Right lobe of liver (tissue), 6 donors: ENCODE measurements around the gene RFX3. TPM values are rescaled to one million over a fixed set of nuclear protein-coding genes. Genes with fewer than 3 reads are reported as not detected.
"Not testable (repeated sequence)": the region's sequence is repeated elsewhere in the genome, so short reads cannot be mapped to it uniquely, and the experiment has no call there.

Source experiments
- ATAC-seq, 4 donors: fragments of 200-7000 bp; cut with Tn5 transposase; one replicate each; pipeline ENCODE4 v1.9.1; 2020; ENCODE audit warnings: mild to moderate bottlenecking in 4 of 4, moderate library complexity in 4 of 4
- DNase-seq, 3 donors: peaks; one replicate each; pipeline ENCODE4 v3.0.0-alpha.2; 2020
- H3K27ac ChIP-seq, 3 donors: fragments of 200-600 bp; one replicate each; pipeline ENCODE4 v1.8.0; 2022
- H3K27me3 ChIP-seq, 2 donors: fragments of 200-600 bp; one replicate each; pipeline ENCODE4 v1.8.0; 2022
- H3K36me3 ChIP-seq, 4 donors: fragments of 200-600 bp; sonication (generic) in 1 of 4; one replicate each; pipeline versions ENCODE4 v1.5.1 to v1.8.0; 2017 to 2022; ENCODE audit warnings: control low read depth in 1 of 4
- H3K4me1 ChIP-seq, 4 donors: fragments of 200-600 bp; sonication (generic) in 1 of 4; one replicate each; pipeline versions ENCODE4 v1.5.1 to v1.8.0; 2017 to 2022; ENCODE audit warnings: control low read depth in 1 of 4
- H3K4me3 ChIP-seq, 3 donors: fragments of 200-600 bp; one replicate each; pipeline ENCODE4 v1.8.0; 2022
- H3K9me3 ChIP-seq, 4 donors: fragments of 200-600 bp; sonication (generic) in 1 of 4; one replicate each; pipeline versions ENCODE4 v1.5.1 to v1.8.0; 2017 to 2022; ENCODE audit warnings: control low read depth in 1 of 4
- POLR2A ChIP-seq: fragments of 450-650 bp; IDR thresholded peaks from one replicate; pipeline ENCODE4 v1.6.1; 2017; ENCODE audit warnings: antibody characterized with exemption, mild to moderate bottlenecking
- WGBS: methylation state at CpG from one replicate; pipeline ENCODE4 v1.1.6; 2018; ENCODE audit warnings: low coverage, low lambda C conversion rate; ENCODE audit not compliant: insufficient coverage; ENCODE audit errors: missing lambda C conversion rate; 5-methylcytosine and 5-hydroxymethylcytosine counted together
- intact Hi-C, 2 donors: fragments of 100-400 bp; cut with DNase I; formaldehyde crosslinking; loops; one replicate each; pipeline versions ENCODE4 v1.11.2 to v1.14.1; 2022
- total RNA-seq, 6 experiments: library from RNA; depleted of rRNA in 2 of 6; stranded (reverse); fragments of >200 nt in 2 of 6; fragmentation: NEBNext Ultra II Directional in 3 of 6; extraction: Animal tissue kit (Norgen Biotek cat#: 25700) in 3 of 6; gene quantifications; one replicate each; pipeline versions ENCODE4 v1.1.0 to v1.2.4, GENCODE V29; 2016 to 2023
- TF ChIP-seq, protein P1 (sequence below), 4 donors: fragments of 200-600 bp in 3 of 4; fragments of 450-650 bp in 1 of 4; IDR thresholded peaks; one replicate each; pipeline versions ENCODE4 v1.5.1 to v1.8.0; 2016 to 2022; ENCODE audit warnings: antibody characterized with exemption in 4 of 4, mild to moderate bottlenecking in 2 of 4
- donor health status: DM: no; HTN: yes; CAD: no.
- donor health status: DM: no; HTN: no; CAD: no.
- donor health status: DM: no; HTN: no; CAD: no.
- donor health status: DM: no; HTN: yes; CAD: no.
- donor health status: DM: no; HTN: yes; CAD: no.

The RFX3 gene
- total RNA-seq, 6 experiments from 2014 or later, result 1.4 to 2.5 (median 1.8) TPM

- Histone ChIP-seq H3K36me3 (no peaks in the 10 kb centered on the region), H3K4me3 (no peak overlapping the region), H3K27ac (no peak overlapping the region), H3K27me3 (no peaks in the 10 kb centered on the region), H3K9me3 (no peaks in the 10 kb centered on the region), H3K4me1 (no peaks in the 10 kb centered on the region)
- intact Hi-C loops, result no loop called here
- no peak for TF ChIP-seq POLR2A
- TF ChIP-seq, protein P1, sequence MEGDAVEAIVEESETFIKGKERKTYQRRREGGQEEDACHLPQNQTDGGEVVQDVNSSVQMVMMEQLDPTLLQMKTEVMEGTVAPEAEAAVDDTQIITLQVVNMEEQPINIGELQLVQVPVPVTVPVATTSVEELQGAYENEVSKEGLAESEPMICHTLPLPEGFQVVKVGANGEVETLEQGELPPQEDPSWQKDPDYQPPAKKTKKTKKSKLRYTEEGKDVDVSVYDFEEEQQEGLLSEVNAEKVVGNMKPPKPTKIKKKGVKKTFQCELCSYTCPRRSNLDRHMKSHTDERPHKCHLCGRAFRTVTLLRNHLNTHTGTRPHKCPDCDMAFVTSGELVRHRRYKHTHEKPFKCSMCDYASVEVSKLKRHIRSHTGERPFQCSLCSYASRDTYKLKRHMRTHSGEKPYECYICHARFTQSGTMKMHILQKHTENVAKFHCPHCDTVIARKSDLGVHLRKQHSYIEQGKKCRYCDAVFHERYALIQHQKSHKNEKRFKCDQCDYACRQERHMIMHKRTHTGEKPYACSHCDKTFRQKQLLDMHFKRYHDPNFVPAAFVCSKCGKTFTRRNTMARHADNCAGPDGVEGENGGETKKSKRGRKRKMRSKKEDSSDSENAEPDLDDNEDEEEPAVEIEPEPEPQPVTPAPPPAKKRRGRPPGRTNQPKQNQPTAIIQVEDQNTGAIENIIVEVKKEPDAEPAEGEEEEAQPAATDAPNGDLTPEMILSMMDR (IDR thresholded peaks at IDR 0.05), result no peak
- ATAC-seq, result no peak
- DNase-seq, result no peak
- WGBS, result 73% methylated on average over 4 of the region's 4 CpGs
These were observed 204.6 kb downstream of the RFX3 start for GRCh38 chr9:3321186-3321585.

GRCh38 chr9:3312595-3312994, 213.2 kb downstream of the RFX3 start:
- H3K4me3 ChIP-seq, H3K4me1 ChIP-seq, H3K36me3 ChIP-seq, H3K27ac ChIP-seq, H3K27me3 ChIP-seq, intact Hi-C loops, ATAC-seq, H3K9me3 ChIP-seq, DNase-seq: not testable (repeated sequence)
- WGBS, result 96% methylated on average over 3 of the region's 9 CpGs

- DNase-seq (no peak), ATAC-seq (no peak)
- Histone ChIP-seq H3K4me3 (no peak overlapping the region), H3K27ac (no peak overlapping the region), H3K9me3 (no peaks in the 10 kb centered on the region), H3K36me3 (no peaks in the 10 kb centered on the region), H3K27me3 (no peaks in the 10 kb centered on the region), H3K4me1 (no peaks in the 10 kb centered on the region)
- no peak for TF ChIP-seq POLR2A
- TF ChIP-seq, protein P1 (IDR thresholded peaks at IDR 0.05), result no peak
- 100% methylated on average over 2 of the region's 2 CpGs for WGBS
- intact Hi-C loops, result no loop called here
These were observed 217.2 kb downstream of the RFX3 start for GRCh38 chr9:3308609-3309008.

DNA sequence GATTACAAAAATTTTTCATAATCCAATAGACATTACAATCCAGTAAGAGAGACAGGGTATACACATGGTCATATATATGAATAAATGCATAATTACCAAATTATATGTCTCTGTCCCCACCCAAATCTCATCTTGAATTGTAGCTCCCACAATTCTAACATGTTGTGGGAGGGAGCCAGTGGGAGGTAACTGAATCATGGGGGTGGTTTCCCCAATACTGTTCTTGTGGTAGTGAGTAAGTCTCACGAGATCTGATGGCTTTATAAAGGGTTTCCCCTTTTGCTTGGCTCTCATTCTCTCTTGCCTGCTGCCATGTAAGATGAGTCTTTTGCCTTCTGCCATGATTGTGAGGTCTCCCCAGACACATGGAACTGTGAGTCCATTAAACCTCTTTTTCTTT, 221.4 kb downstream of the RFX3 start:
- intact Hi-C loops, H3K27me3 ChIP-seq, H3K27ac ChIP-seq, H3K4me3 ChIP-seq, H3K4me1 ChIP-seq, DNase-seq, ATAC-seq, H3K9me3 ChIP-seq, H3K36me3 ChIP-seq: not testable (repeated sequence)
- 71% methylated on average over 1 of the region's 1 CpG for WGBS

GRCh38 chr9:3299872-3300271, 225.9 kb downstream of the RFX3 start:
- H3K4me3 ChIP-seq, result no peak overlapping the region
- no peak for TF ChIP-seq POLR2A
- TF ChIP-seq, protein P1 (IDR thresholded peaks at IDR 0.05), result no peak
- WGBS, result 47% methylated on average over 2 of the region's 2 CpGs
- H3K27ac ChIP-seq, result no peak overlapping the region
- no peaks in the 10 kb centered on the region for H3K4me1 ChIP-seq
- DNase-seq (no peak), ATAC-seq (no peak)
- intact Hi-C loops, result no loop called here
- H3K27me3 ChIP-seq, result no peaks in the 10 kb centered on the region
- no peaks in the 10 kb centered on the region for H3K9me3 ChIP-seq
- H3K36me3 ChIP-seq, result no peaks in the 10 kb centered on the region

- TF ChIP-seq, protein P1 (IDR thresholded peaks at IDR 0.05), result no peak
- TF ChIP-seq POLR2A, result no peak
- Histone ChIP-seq H3K9me3 (no peaks in the 10 kb centered on the region), H3K27me3 (no peaks in the 10 kb centered on the region), H3K36me3 (no peaks in the 10 kb centered on the region), H3K27ac (no peak overlapping the region), H3K4me3 (no peak overlapping the region), H3K4me1 (no peaks in the 10 kb centered on the region)
- no peak for ATAC-seq
- intact Hi-C loops, result no loop called here
- 73% methylated on average over 4 of the region's 4 CpGs for WGBS
- DNase-seq, result no peak
These were observed 229.3 kb downstream of the RFX3 start for GRCh38 chr9:3296536-3296935.
